ENCODE measurements around the gene ARHGEF7. TPM values are rescaled to one million over a fixed set of nuclear protein-coding genes. Genes with fewer than 3 reads are reported as not detected.

ARHGEF7 gene
- total RNA-seq, 2 donors from 2014 or later = 61.7 to 76.0 TPM

- no peak for DNase-seq (ENCODE audit: low spot score)
- intact Hi-C loops (cut with DNase I) = loop anchor here in 1 of 2 donors (10.0 kb wide), 1 partner anchor 57 kb away; no protein-coding TSS in a partner anchor
These were observed 43.2 kb downstream of the ARHGEF7 start for GRCh38 chr13:111158136-111158805.

- no peak for DNase-seq (ENCODE audit: low spot score)
- intact Hi-C loops (cut with DNase I) = loop anchor here in 1 of 2 donors (10.0 kb wide), 1 partner anchor 55 kb away; no protein-coding TSS in a partner anchor
These were observed 44.5 kb downstream of the ARHGEF7 start for GRCh38 chr13:111159362-111160320.

- no peak for DNase-seq (ENCODE audit: low spot score)
These were observed 45.5 kb downstream of the ARHGEF7 start for GRCh38 chr13:111160648-111161047.

GRCh38 chr13:111161601-111162600 is 46.8 kb downstream of the ARHGEF7 start:
- intact Hi-C loops (cut with DNase I) = no loop called here
- no peak for DNase-seq (ENCODE audit: low spot score)

More at GRCh38 chr13:111160648-111161047, 45.5 kb downstream of the ARHGEF7 start:
- intact Hi-C loops (cut with DNase I) = no loop called here

GRCh38 chr13:111165241-111166010 is 50.3 kb downstream of the ARHGEF7 start:
- DNase-seq (ENCODE audit: low spot score) = no peak
- intact Hi-C loops (cut with DNase I) = no loop called here

GRCh38 chr13:111166882-111167675 is 52.0 kb downstream of the ARHGEF7 start:
- intact Hi-C loops (cut with DNase I) = no loop called here

GRCh38 chr13:111168107-111168506 is 53.0 kb downstream of the ARHGEF7 start:
- intact Hi-C loops (cut with DNase I) = no loop called here
- DNase-seq (ENCODE audit: low spot score) = no peak

More at GRCh38 chr13:111166882-111167675, 52.0 kb downstream of the ARHGEF7 start:
- DNase-seq (ENCODE audit: low spot score) = no peak

- no peak for DNase-seq (ENCODE audit: low spot score)
- intact Hi-C loops (cut with DNase I) = no loop called here
These were observed 56.0 kb downstream of the ARHGEF7 start for GRCh38 chr13:111171112-111171511.

- intact Hi-C loops (cut with DNase I) = no loop called here
- no peak for DNase-seq (ENCODE audit: low spot score)
These were observed 56.5 kb downstream of the ARHGEF7 start for GRCh38 chr13:111171629-111172028.

GRCh38 chr13:111174377-111175114 is 59.4 kb downstream of the ARHGEF7 start:
- intact Hi-C loops (cut with DNase I) = no loop called here
- DNase-seq (ENCODE audit: low spot score) = no peak

- no peak for DNase-seq (ENCODE audit: low spot score)
- intact Hi-C loops (cut with DNase I) = no loop called here
These were observed 60.3 kb downstream of the ARHGEF7 start for GRCh38 chr13:111175372-111175771.

- intact Hi-C loops (cut with DNase I) = no loop called here
- no peak for DNase-seq (ENCODE audit: low spot score)
These were observed 60.8 kb downstream of the ARHGEF7 start for GRCh38 chr13:111175935-111176334.

GRCh38 chr13:111176421-111176820 is 61.3 kb downstream of the ARHGEF7 start:
- intact Hi-C loops (cut with DNase I) = no loop called here
- DNase-seq (ENCODE audit: low spot score) = no peak

GRCh38 chr13:111177081-111177711 is 62.1 kb downstream of the ARHGEF7 start:
- no peak for DNase-seq (ENCODE audit: low spot score)
- intact Hi-C loops (cut with DNase I) = no loop called here

- DNase-seq (ENCODE audit: low spot score) = no peak
- intact Hi-C loops (cut with DNase I) = no loop called here
These were observed 62.8 kb downstream of the ARHGEF7 start for GRCh38 chr13:111177921-111178320.

- intact Hi-C loops (cut with DNase I) = no loop called here
- DNase-seq (ENCODE audit: low spot score) = no peak
These were observed 63.3 kb downstream of the ARHGEF7 start for GRCh38 chr13:111178402-111178801.

All from posterior vena cava (tissue), 2 donors.